Dermis blood vessel endothelial cell (primary cell): ENCODE results near the gene CD300H. TPM values are rescaled to one million over a fixed set of nuclear protein-coding genes. Genes with fewer than 3 reads are reported as not detected.

Experiments
- DNase-seq: peaks from one replicate; pipeline ENCODE4 v3.0.0; 2010
- total RNA-seq: library from RNA; depleted of rRNA; stranded (reverse); fragments of >200 nt; gene quantifications from 2 replicates; pipeline ENCODE4 v1.2.3, GENCODE V29; 2014

The CD300H gene
- total RNA-seq: not detected in 2 replicates

GRCh38 chr17:74567397-74567796 is at the start of gene CD300H:
Gene CD300H (minus strand): TSS chr17:74567509.
- no peak for DNase-seq

GRCh38 chr17:74616696-74617095 is 49.4 kb upstream of the CD300H start:
- no peak for DNase-seq

GRCh38 chr17:74612046-74612445 is 44.7 kb upstream of the CD300H start:
- DNase-seq: no peak

DNA sequence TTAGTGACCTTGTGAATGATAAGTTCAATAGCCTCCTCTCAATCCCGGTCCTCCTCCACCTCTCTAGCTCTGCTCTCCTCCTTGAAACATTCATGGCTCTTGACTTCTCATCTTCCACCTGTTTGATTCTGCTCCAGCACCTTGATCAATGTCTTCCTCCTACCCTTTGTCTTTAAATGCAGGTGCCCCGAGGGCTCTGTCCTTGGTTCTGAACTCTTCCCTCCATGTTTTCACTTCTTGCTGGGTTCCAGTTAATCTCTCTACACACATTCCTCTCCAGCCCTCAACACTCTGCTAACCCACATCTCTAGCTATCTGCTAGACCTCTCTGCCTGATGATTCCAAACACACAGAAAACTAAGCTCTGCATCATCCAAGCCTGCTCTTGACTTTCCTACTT is 42.8 kb upstream of the CD300H start:
- no peak for DNase-seq

DNA sequence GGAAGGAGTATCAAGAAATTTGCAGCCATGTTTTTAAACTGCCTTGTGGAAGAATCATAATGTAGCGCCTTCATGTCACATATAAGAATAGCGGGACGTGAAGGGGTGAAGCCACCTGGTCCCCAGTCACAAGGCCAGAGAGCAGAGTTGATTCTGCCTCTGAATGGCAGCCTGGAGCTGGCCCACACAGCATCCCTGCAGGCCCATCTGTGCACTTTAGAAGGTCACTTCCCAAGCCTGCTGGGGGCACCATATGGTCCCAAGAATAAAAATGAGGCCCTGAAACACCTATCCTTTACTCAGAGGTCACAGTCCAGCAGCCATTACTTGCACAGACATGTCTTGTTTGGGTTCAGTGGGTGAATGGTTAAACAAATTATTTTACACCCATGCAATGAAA is 41.2 kb upstream of the CD300H start:
- no peak for DNase-seq

GRCh38 chr17:74607221-74607620 is 39.9 kb upstream of the CD300H start:
- DNase-seq: no peak

- no peak for DNase-seq
These were observed 38.7 kb upstream of the CD300H start for GRCh38 chr17:74606050-74606449.

GRCh38 chr17:74605361-74605760 is 38.1 kb upstream of the CD300H start:
- peak; percentile 14 for DNase-seq

DNA sequence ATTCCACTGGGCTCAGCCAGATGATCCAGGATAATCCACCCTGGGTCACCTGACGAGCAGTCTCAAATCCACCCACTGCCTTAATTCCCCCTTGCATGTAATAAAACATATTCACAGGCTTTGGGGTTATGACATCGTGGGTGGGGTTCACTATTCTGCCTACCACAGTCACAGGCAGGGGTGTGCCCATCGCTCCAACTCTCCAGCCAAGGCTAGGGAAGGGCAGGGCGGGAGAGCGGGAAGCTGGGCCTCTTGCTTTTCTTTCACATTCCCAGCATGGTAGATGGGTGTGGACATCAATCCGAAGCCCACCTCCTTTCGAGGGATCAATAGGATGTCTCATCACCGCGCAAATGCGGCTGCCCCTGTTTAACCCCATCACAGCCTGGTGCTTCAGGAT is 37.5 kb upstream of the CD300H start:
- no peak for DNase-seq

- no peak for DNase-seq
These were observed 36.9 kb upstream of the CD300H start for GRCh38 chr17:74604200-74604599.

DNA sequence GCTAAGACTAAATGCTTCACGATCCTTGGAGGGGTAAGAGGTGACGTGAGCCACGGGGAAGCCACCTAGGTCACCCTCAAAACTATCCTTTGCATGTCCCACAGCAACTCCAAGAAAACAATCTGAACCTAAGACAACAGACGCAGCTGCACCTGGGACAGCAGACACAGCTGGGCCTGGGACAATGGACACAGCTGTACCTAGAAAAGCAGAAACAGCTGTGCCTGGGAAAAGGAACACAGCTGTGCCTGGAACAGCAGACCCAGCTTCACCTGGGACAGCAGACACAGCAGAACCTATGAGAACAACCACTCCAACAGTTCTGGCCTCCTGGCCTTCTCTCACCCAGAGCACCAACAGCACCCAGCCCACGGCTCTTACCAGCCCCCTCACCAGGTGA is 36.4 kb upstream of the CD300H start:
- DNase-seq: no peak

GRCh38 chr17:74603037-74603635 is 35.8 kb upstream of the CD300H start:
- DNase-seq: no peak

GRCh38 chr17:74601944-74602572 is 34.7 kb upstream of the CD300H start:
- peak; percentile 56 for DNase-seq

DNA sequence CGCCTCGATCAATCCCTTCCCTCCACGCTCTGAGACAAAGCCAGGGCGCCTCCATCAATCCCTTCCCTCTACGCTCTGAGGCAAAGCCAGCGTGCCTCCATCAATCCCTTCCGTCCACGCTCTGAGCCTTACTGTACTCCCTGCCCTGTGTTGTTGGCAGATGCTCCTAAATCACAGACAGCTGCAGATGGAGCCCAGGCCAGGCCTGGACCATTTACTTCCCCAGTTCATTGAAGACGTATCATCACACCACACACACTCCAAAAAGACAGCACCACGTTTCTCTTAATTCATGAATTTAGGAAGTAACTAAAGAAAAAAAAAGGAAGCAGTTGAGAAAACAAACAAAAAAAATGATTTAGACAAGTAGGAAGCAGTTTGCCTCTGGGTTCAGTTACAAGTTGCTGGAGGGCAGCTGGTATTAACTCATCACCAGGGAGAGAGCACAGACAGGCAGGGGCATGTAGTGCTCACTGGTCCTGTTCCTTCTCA is 32.2 kb upstream of the CD300H start:
- no peak for DNase-seq

DNA sequence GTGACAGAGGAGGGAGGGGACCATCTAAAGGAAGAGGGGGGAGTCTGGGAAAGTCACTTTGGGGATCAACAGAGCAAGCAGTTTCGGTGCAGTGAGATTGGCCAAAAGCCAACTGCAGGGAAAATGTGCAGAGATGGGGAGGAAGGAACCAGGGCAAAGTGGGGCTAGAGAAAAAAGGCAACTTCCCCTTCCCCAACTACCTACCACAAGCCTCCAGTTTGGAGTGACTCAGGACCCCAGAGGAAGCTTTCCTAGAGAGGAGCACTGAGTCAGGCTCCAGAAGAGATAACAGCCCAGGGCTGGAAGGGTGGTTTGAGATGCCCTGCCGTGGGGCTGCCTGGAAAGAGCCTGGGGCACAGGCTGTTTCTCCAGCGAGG is 31.7 kb upstream of the CD300H start:
- DNase-seq: no peak

GRCh38 chr17:74598346-74599022 is 31.2 kb upstream of the CD300H start:
- no peak for DNase-seq

- DNase-seq: no peak
These were observed 29.9 kb upstream of the CD300H start for GRCh38 chr17:74597069-74597790.

- DNase-seq: no peak
These were observed 27.9 kb upstream of the CD300H start for GRCh38 chr17:74595037-74595750.

GRCh38 chr17:74592087-74592990 is 25.0 kb upstream of the CD300H start, which contains the start of gene CD300LD:
Gene CD300LD (minus strand): TSS chr17:74592283. CDS start chr17:74592202, 81 bp downstream.
- no peak for DNase-seq

DNA sequence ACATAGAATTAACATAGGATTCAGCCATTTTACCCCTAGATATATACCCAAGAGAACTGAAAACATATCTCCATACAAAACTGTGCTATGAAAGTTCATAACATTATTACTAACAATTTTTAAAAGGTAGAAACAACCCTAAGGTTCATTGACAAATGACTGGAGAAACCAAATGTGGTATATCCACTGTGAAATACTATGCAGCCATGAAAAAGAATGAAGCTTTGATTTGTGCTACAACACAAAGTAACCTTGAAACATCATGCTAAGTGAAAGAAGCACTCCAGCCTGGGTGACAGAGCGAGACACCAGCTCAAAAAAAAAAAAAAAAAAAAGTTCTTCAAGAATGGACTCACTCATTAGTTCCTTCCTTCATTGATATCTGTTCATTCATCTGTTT is 24.2 kb upstream of the CD300H start:
- DNase-seq: no peak

DNA sequence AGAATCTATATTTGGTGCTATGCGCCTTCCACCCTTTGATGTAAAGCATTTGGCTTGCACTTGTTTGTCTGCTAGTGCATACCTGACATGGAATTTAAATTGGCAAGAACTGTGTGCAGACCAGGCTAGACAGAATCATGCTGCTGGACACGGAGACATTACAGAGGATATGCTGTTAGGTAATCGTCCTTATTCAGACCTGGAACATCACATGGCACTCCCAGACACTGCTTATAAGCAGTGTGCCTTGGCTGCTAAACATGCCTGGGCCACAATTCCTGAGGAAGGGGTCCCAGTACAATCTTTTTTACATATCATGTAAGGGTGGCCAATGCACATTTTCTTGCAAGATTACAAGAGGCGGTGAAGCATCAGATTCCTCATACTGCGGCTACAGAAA is 18.4 kb upstream of the CD300H start:
- DNase-seq: no peak
